Sciatic nerve (tissue), 2 donors: ENCODE measurements around the gene CCDC8. TPM values are rescaled to one million over a fixed set of nuclear protein-coding genes. Genes with fewer than 3 reads are reported as not detected.

Source experiments
- ATAC-seq: fragments of 200-7000 bp; cut with Tn5 transposase; one replicate; pipeline ENCODE4 v1.9.1; 2020; ENCODE audit warnings: mild to moderate bottlenecking, moderate library complexity
- DNase-seq: peaks from one replicate; pipeline ENCODE4 v3.0.0-alpha.2; 2020; ENCODE audit warnings: low spot score
- intact Hi-C: fragments of 100-400 bp; cut with DNase I; formaldehyde crosslinking; loops from one replicate; pipeline ENCODE4 v1.14.2; 2022
- total RNA-seq: library from RNA; stranded (reverse); fragmentation: NEBNext Ultra II Directional; extraction: Animal tissue kit (Norgen Biotek cat#: 25700); gene quantifications from one replicate; pipeline ENCODE4 v1.2.1, GENCODE V29; 2021
- donor health status: DM: no; HTN: no; CAD: no.
- donor health status: DM: no; HTN: no; CAD: no.

The CCDC8 gene
- total RNA-seq, 1 donor from 2014 or later, result 9.0 TPM

- no peak for ATAC-seq
- intact Hi-C loops, result no loop called here
Measured at GRCh38 chr19:46369817-46370216, 43.5 kb downstream of the CCDC8 start.

DNA sequence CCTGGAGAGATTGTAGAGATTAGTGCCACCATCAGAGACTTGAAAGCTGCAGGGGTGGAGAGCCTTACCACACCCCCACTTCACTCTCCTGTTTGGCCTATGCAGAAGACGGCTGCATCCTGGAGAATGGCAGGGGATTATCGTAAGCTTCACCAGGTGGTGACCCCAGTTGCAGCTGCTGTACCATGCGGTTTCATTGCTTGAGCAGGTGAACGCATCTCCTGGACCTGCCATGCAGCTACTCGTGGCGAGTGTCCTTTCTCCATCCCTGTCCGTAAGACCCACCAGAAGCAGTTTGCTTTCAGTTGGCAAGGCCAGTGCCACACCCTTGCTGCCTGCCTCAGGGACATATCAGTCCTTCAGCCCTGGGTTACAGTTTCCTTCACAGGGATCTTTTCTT lies 45.2 kb downstream of the CCDC8 start:
- intact Hi-C loops, result no loop called here
- DNase-seq, result peak; percentile 42

More at GRCh38 chr19:46369817-46370216, 43.5 kb downstream of the CCDC8 start:
- no peak for DNase-seq

DNA sequence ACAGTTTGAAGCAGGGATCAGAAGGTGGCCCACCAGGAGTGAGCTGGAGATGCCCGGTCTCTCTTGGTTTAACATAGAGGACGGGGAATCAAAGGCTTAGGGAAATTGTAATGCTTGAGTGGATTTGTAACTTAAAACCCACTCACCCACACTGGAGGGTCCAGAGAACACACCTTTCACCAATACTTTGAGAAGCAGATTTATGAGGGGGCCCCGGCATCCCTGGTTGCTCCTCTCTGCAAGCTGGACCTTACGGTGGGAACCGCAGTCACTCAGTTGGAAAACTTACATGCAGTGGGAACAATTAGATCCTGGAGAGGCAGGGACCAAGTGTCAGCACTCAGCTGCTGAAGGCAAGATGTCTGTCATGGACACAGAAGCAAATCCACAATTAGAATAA lies 45.9 kb downstream of the CCDC8 start:
- ATAC-seq (no peak), DNase-seq (no peak)
- intact Hi-C loops, result no loop called here

More for the DNA sequence above, 45.2 kb downstream of the CCDC8 start:
- no peak for ATAC-seq

DNA sequence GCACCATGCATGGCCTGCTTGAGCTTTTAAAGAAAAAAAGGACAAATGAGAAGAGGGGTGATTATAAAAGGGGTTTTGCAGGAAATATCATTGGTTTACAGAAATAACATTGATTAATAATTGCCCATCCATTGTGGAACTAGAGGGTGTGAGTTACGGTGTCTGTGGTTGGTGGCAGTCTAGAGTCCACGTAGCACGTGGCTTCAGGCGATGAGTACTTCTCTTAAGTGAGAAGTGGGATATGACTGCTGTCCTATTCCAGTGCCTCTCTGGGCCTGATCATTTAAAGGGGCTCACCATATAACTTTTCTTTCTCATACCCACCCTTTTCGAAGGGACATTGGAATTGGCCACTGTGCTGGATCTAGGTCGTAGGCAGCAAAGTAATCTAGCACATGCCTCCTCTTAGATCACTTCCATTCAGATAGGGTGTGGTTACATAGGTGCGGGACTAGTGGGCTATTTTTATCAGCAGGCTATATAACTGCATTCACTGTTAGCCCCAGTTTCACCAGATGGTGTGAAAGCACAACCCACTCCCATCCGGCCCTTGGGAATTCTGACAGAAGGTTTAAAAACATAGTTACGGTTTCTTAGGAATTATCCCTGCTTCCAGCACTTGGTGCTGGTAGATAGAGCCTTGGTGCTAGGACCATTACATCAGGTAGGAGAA lies 46.6 kb downstream of the CCDC8 start:
- intact Hi-C loops, result no loop called here
- no peak for DNase-seq
- no peak for ATAC-seq

- ATAC-seq, result no peak
- no peak for DNase-seq
- intact Hi-C loops, result no loop called here
Measured at GRCh38 chr19:46365561-46365960, 47.8 kb downstream of the CCDC8 start.

DNA sequence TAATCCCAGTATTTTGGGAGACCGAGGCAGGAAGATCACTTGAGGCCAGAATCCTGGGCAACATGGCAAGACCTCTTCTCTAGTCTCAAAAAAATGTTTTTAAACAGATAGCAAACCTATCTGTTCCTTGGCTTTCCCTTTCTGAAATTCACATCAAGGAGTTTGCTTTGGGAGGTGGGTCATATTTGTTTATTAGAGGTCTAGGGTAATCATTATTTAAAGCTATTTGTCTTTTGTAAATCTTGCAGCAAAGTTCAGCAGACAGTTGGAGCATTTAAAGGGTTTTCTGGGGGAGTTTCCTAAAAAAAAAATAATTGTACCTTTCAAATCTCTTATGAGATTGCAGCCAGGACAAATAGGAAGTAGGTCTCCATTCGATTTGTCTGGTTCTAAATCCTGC lies 49.0 kb downstream of the CCDC8 start:
- no peak for ATAC-seq
- DNase-seq, result no peak
- intact Hi-C loops, result no loop called here

DNA sequence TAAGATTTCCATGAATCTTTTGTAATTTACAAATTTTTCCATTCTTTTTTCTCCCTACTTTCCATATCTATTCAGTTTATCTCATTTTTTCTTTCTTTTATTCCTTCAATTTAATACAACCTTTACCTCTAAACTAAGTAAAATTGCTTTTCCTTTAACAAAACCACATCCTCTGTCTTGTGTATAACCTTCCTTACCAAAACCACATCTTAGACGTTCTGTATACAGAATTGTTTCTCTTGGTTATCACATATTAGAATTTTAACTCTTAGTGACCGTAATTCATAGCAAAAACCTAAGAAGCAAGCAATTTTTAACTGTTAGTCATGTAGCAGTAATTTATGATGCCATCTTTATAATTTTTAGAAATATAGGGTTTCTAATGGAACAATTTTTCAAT lies 51.4 kb downstream of the CCDC8 start:
- DNase-seq (no peak), ATAC-seq (no peak)
- intact Hi-C loops, result no loop called here

Other genes with a start within 250 kb of the CCDC8 start
- gene IGFL1, start 183.8 kb downstream of the CCDC8 start, total RNA-seq, result not detected
- gene HIF3A, start 116.5 kb downstream of the CCDC8 start, total RNA-seq, result 55.0 TPM
- 46.9 TPM for gene PPP5C, start 66.5 kb downstream of the CCDC8 start, total RNA-seq
- gene PNMA8C, start 15.4 kb upstream of the CCDC8 start, total RNA-seq, result not detected
- 9.3 TPM for gene PNMA8A, start 58.0 kb upstream of the CCDC8 start, total RNA-seq
- 3.6 TPM for gene PNMA8B, start 82.3 kb upstream of the CCDC8 start, total RNA-seq
- 237 TPM for gene CALM3, start 187.8 kb upstream of the CCDC8 start, total RNA-seq
- 8.0 TPM for gene PTGIR, start 211.5 kb upstream of the CCDC8 start, total RNA-seq
- not detected for gene GNG8, start 222.6 kb upstream of the CCDC8 start, total RNA-seq
- 22.2 TPM for gene DACT3, start 247.6 kb upstream of the CCDC8 start, total RNA-seq